ENCODE data around the gene LSR.

GRCh38 chr19:35316560-35316959 lies 67.8 kb downstream of the LSR start:
- TF ChIP-seq CTCF (IDR thresholded peaks at IDR 0.05) = no peak
- no peak for TF ChIP-seq EZH2 (IDR thresholded peaks at IDR 0.05)
- TF ChIP-seq EZH2phosphoT487 (IDR thresholded peaks at IDR 0.05) = no peak

Measured in neural progenitor cell (in vitro differentiated cells).